Stomach (tissue), 9 donors: Measurements from ENCODE around the gene BCAS1. TPM values are rescaled to one million over a fixed set of nuclear protein-coding genes. Genes with fewer than 3 reads are reported as not detected.

ENCODE experiments used
- DNase-seq, 2 donors: peaks; one replicate each; pipeline versions ENCODE4 v3.0.0 to v3.0.0-alpha.2; 2013 to 2019
- H3K27ac ChIP-seq, 5 donors: fragments of 200-600 bp in 4 of 5; sonication (generic) in 4 of 5; one replicate each; pipeline ENCODE4 v1.5.1; 2013 to 2019; ENCODE audit warnings: mild to moderate bottlenecking in 1 of 5, moderate library complexity in 1 of 5
- H3K27me3 ChIP-seq, 3 donors: fragments of 200-600 bp; sonication (generic); one replicate each; pipeline ENCODE4 v1.5.1; 2017 to 2019; ENCODE audit warnings: mixed run types in 1 of 3
- H3K36me3 ChIP-seq, 4 donors: fragments of 200-600 bp; sonication (generic); 1 replicate in 3 of 4; 2 replicates in 1 of 4; pipeline ENCODE4 v1.5.1; 2016 to 2019
- H3K4me1 ChIP-seq, 4 donors: fragments of 200-600 bp; sonication (generic); one replicate each; pipeline ENCODE4 v1.5.1; 2016 to 2019
- H3K4me3 ChIP-seq, 4 donors: fragments of 200-600 bp; sonication (generic) in 3 of 4; one replicate each; pipeline ENCODE4 v1.5.1; 2016 to 2019; ENCODE audit warnings: mild to moderate bottlenecking in 1 of 4
- H3K9me3 ChIP-seq, 4 donors: fragments of 200-600 bp; sonication (generic); one replicate each; pipeline ENCODE4 v1.5.1; 2016 to 2019
- EP300 ChIP-seq: sonication (generic); formaldehyde crosslinking; IDR thresholded peaks from one replicate; pipeline ENCODE4 v1.6.1; 2017; ENCODE audit warnings: antibody characterized with exemption
- POLR2A ChIP-seq, 4 donors: fragments of 450-650 bp; IDR thresholded peaks; one replicate each; pipeline ENCODE4 v1.6.1; 2016; ENCODE audit warnings: antibody characterized with exemption in 4 of 4, control low read depth in 2 of 4, mild to moderate bottlenecking in 1 of 4, moderate library complexity in 1 of 4
- POLR2AphosphoS5 ChIP-seq, 3 donors: sonication (generic); formaldehyde crosslinking; IDR thresholded peaks; one replicate each; pipeline ENCODE4 v1.6.1; 2016; ENCODE audit warnings: antibody characterized with exemption in 3 of 3
- WGBS, 5 donors: extraction: QIAGEN DNeasy Blood & Tissue Kit in 3 of 5; methylation state at CpG; one replicate each; pipeline versions ENCODE4 v1.1.5 to v1.1.7; 2013 to 2018; 5-methylcytosine and 5-hydroxymethylcytosine counted together
- intact Hi-C: fragments of 100-400 bp; cut with DNase I; formaldehyde crosslinking; loops from one replicate; pipeline ENCODE4 v1.15.1; 2023; ENCODE audit warnings: low total_unique reads
- polyA plus RNA-seq, 3 donors: library from polyadenylated mRNA; stranded (reverse); fragments of 200-250 nt; gene quantifications; one replicate each; pipeline ENCODE4 v1.2.3, GENCODE V29; 2013
- total RNA-seq, 5 donors: library from RNA; depleted of rRNA; stranded (reverse); fragments of >200 nt; gene quantifications; one replicate each; pipeline versions ENCODE4 v1.1.0 to v1.2.3, GENCODE V29; 2014 to 2016
- TF ChIP-seq, protein P1 (sequence below), 7 experiments: fragments of 450-650 bp in 4 of 7; fragments of 200-600 bp in 3 of 7; sonication (generic) in 3 of 7; IDR thresholded peaks; one replicate each; pipeline ENCODE4 v1.5.1; 2016 to 2019; ENCODE audit warnings: antibody characterized with exemption in 7 of 7, control low read depth in 2 of 7, mild to moderate bottlenecking in 1 of 7
- donor health status: healthy with polysubstance abuse.
- donor health status: Bipolar disorder and iron deficiency.
- donor health status: healthy.

The BCAS1 gene
- total and polyA plus RNA-seq, 8 donors, result 6.3 to 145 (median 84.6) TPM

DNA sequence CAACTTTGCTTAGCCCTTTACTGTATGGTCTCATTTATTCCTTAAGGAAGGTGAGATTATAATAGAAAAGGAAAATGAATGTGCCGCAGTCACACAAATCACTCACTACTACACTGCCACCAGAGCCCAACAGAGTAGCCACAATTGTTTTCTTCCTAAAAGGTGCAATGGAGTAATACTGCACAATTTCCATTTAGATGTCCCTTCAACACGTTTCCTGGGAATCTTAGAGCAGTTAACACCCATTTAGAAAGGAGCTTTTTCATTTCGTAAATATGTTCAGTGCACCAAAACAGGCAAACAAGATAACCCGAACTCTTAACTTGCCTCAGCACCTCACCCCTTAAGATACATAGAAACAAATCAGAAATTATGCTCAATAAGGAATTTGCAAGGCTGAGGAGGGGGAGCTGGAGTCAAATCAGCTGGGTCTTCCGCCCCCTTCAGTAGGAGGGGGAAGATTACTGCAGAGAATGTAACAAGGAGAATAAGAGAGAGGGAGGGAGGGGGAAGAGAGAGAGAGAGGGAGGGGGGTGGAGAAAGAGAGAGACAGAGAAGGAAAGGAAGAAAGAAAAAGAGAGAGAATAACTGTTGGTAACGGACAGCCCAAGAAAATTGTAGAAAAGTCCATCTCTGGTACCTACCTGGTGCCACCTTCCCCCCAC lies 155.5 kb downstream of the BCAS1 start:
- no peaks in the 10 kb centered on the region for H3K9me3 ChIP-seq
- intact Hi-C loops, result loop anchor here (10.0 kb wide), 1 partner anchor 340 kb away; no protein-coding TSS in a partner anchor
- TF ChIP-seq, protein P1, sequence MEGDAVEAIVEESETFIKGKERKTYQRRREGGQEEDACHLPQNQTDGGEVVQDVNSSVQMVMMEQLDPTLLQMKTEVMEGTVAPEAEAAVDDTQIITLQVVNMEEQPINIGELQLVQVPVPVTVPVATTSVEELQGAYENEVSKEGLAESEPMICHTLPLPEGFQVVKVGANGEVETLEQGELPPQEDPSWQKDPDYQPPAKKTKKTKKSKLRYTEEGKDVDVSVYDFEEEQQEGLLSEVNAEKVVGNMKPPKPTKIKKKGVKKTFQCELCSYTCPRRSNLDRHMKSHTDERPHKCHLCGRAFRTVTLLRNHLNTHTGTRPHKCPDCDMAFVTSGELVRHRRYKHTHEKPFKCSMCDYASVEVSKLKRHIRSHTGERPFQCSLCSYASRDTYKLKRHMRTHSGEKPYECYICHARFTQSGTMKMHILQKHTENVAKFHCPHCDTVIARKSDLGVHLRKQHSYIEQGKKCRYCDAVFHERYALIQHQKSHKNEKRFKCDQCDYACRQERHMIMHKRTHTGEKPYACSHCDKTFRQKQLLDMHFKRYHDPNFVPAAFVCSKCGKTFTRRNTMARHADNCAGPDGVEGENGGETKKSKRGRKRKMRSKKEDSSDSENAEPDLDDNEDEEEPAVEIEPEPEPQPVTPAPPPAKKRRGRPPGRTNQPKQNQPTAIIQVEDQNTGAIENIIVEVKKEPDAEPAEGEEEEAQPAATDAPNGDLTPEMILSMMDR (IDR thresholded peaks at IDR 0.05), result no peak
- TF ChIP-seq POLR2AphosphoS5 (IDR thresholded peaks at IDR 0.05) (no peak), POLR2A (IDR thresholded peaks at IDR 0.05) (no peak), EP300 (no peak)
- H3K27ac ChIP-seq, result peak overlapping the region; percentile 83 to 89 (median 88)
- WGBS, 5 donors, result 15 to 20% (median 20%) methylated on average over 6 of the region's 6 CpGs
- peaks cover 15 to 41% (median 31%) of the 10 kb centered on the region in 4 donors for H3K4me1 ChIP-seq
- H3K27me3 ChIP-seq, result no peaks in the 10 kb centered on the region
- peak overlapping the region; percentile 54 to 68 (median 58) for H3K4me3 ChIP-seq
- no peaks in the 10 kb centered on the region for H3K36me3 ChIP-seq
- peak in 1 of 2 donors; percentile 74 for DNase-seq

DNA sequence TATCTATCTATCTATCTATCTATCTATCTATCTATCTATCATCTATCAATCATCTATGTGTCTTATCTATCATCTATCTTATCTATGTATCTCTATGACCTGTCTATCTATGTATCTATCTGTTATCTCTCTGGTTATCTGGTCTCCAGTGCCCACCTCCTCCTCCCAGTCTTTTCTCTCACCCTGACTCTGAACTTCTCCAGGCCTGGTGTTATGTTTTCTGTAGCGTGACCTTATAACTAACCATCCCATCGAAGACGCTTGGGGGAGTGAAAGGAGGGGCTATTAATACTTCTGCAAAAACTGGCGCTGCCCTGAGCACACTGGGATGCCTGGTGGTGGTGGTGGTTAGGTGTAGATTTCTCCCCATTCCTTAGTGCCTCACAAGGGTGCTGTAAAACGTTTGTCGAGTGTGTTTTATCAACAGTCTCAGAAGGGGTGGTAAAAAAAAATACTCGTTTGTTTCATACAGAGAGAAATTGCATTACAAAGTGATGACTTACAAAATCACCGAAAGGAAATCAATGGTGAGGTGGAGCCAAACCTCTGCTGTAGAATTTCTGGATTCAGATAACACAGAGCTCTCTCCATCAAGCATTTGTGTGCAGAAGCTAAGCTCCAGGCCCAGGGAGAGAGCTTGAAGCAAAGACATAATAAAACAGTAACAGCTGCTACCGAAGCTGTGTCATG lies 156.2 kb downstream of the BCAS1 start:
- no peaks in the 10 kb centered on the region for H3K9me3 ChIP-seq
- no peak overlapping the region for H3K4me3 ChIP-seq
- no peaks in the 10 kb centered on the region for H3K27me3 ChIP-seq
- peak overlapping the region in 4 of 5 donors; percentile 83 to 89 (median 87) for H3K27ac ChIP-seq
- TF ChIP-seq, protein P1 (IDR thresholded peaks at IDR 0.05), result no peak
- no peak for TF ChIP-seq POLR2A (IDR thresholded peaks at IDR 0.05)
- no peak for TF ChIP-seq EP300
- no peak for TF ChIP-seq POLR2AphosphoS5 (IDR thresholded peaks at IDR 0.05)
- intact Hi-C loops, result loop anchor here (10.0 kb wide), 1 partner anchor 339 kb away; no protein-coding TSS in a partner anchor
- H3K36me3 ChIP-seq, result no peaks in the 10 kb centered on the region
- peaks cover 15 to 48% (median 31%) of the 10 kb centered on the region in 4 donors for H3K4me1 ChIP-seq
- peak in 1 of 2 donors; percentile 69 for DNase-seq
- WGBS, 5 donors, result 32 to 45% (median 41%) methylated on average over 9 of the region's 9 CpGs

DNA sequence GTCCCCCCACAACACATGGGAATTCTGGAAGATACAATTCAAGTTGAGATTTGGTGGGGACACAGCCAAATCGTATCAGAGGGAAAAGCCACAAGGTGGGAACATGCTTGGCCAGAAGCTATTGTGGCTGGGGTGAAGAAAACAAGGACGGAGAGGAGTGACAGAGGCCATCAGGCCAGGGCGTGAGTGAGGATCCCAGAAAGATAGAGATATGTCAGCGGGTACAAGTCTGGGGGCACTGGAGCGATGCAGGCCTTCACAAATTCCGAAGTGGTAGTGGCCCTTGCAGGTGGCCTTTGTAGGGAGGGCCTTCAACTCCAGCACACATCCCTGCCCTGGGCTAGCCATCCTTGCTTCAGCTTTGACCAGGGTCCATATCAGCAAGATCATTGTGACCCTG lies 159.1 kb downstream of the BCAS1 start:
- TF ChIP-seq POLR2AphosphoS5 (IDR thresholded peaks at IDR 0.05) (no peak), EP300 (no peak), POLR2A (IDR thresholded peaks at IDR 0.05) (no peak)
- TF ChIP-seq, protein P1 (IDR thresholded peaks at IDR 0.05), result no peak
- no peak overlapping the region for H3K27ac ChIP-seq
- 73 to 95% (median 90%) methylated on average over 6 of the region's 6 CpGs for WGBS, 5 donors
- H3K4me3 ChIP-seq, result no peak overlapping the region
- H3K36me3 ChIP-seq, result no peaks in the 10 kb centered on the region
- intact Hi-C loops, result loop anchor here (10.0 kb wide), 1 partner anchor 336 kb away; no protein-coding TSS in a partner anchor
- H3K27me3 ChIP-seq, result no peaks in the 10 kb centered on the region
- DNase-seq, result no peak
- H3K4me1 ChIP-seq, result peaks cover 13 to 53% (median 19%) of the 10 kb centered on the region in 4 donors
- no peaks in the 10 kb centered on the region for H3K9me3 ChIP-seq

- TF ChIP-seq POLR2A (IDR thresholded peaks at IDR 0.05), result no peak
- TF ChIP-seq POLR2AphosphoS5 (IDR thresholded peaks at IDR 0.05), result no peak
- no peak for TF ChIP-seq EP300
- TF ChIP-seq, protein P1 (IDR thresholded peaks at IDR 0.05), result no peak
- Histone ChIP-seq H3K27ac (peak overlapping the region in 2 of 5 donors; percentile 17 to 19), H3K36me3 (no peaks in the 10 kb centered on the region), H3K4me3 (no peak overlapping the region), H3K9me3 (no peaks in the 10 kb centered on the region), H3K4me1 (peaks cover 10 to 54% (median 12%) of the 10 kb centered on the region in 4 donors), H3K27me3 (no peaks in the 10 kb centered on the region)
- intact Hi-C loops, result loop anchor here (10.0 kb wide), 1 partner anchor 336 kb away; no protein-coding TSS in a partner anchor
- no peak for DNase-seq
- 92 to 97% (median 95%) methylated on average over 13 of the region's 13 CpGs for WGBS, 5 donors
Measured at GRCh38 chr20:53910351-53911002, 159.9 kb downstream of the BCAS1 start.
